TTC549 (cell line): ENCODE data around the gene TPR.
"Not testable (repeated sequence)": the region's sequence is repeated elsewhere in the genome, so short reads cannot be mapped to it uniquely, and the experiment has no call there.

Source experiments
- FAIRE-seq: peaks from 2 replicates; lab custom pipeline; 2012; peaks lifted over from hg19 to GRCh38; lab: Jason Lieb, UNC

The TPR gene

GRCh38 chr1:186375152-186375928 is at the start of gene TPR, which contains the start of gene ODR4:
TSS of gene TPR (minus strand) at chr1:186375253. CDS start at chr1:186375028, 225 bp downstream.
TSS of gene ODR4 (plus strand) at chr1:186375838. CDS start at chr1:186379786, 3,948 bp downstream.
- peak; percentile 98 for FAIRE-seq

- no peak for FAIRE-seq
Observed at GRCh38 chr1:186424539-186424938, 49.5 kb upstream of the TPR start.

GRCh38 chr1:186421446-186421845 is 46.4 kb upstream of the TPR start:
- FAIRE-seq: no peak

- FAIRE-seq: peak; percentile 94
Observed at GRCh38 chr1:186420923-186421322, 45.9 kb upstream of the TPR start.

- peak; percentile 40 for FAIRE-seq
Observed at GRCh38 chr1:186420311-186420710, 45.3 kb upstream of the TPR start.

GRCh38 chr1:186418503-186418902 is 43.5 kb upstream of the TPR start:
- FAIRE-seq: no peak

GRCh38 chr1:186413319-186413718 is 38.3 kb upstream of the TPR start:
- peak; percentile 7 for FAIRE-seq

GRCh38 chr1:186409091-186409490 is 34.0 kb upstream of the TPR start:
- FAIRE-seq: no peak

GRCh38 chr1:186404454-186405051 is 29.5 kb upstream of the TPR start:
- peak; percentile 98 for FAIRE-seq

- FAIRE-seq: no peak
Observed at GRCh38 chr1:186403632-186404031, 28.6 kb upstream of the TPR start.

- not testable (repeated sequence) for FAIRE-seq
Observed at GRCh38 chr1:186401446-186401845, 26.4 kb upstream of the TPR start.

GRCh38 chr1:186392711-186393110 is 17.7 kb upstream of the TPR start:
- FAIRE-seq: not testable (repeated sequence)

GRCh38 chr1:186391841-186392240 is 16.8 kb upstream of the TPR start:
- FAIRE-seq: no peak

GRCh38 chr1:186390925-186391324 is 15.9 kb upstream of the TPR start:
- peak; percentile 92 for FAIRE-seq

- FAIRE-seq: no peak
Observed at GRCh38 chr1:186386725-186387383, 11.8 kb upstream of the TPR start.

- no peak for FAIRE-seq
Observed at GRCh38 chr1:186375929-186376319, 871 bp upstream of the TPR start.

GRCh38 chr1:186374303-186375151 is 526 bp downstream of the TPR start:
- FAIRE-seq: no peak

- not testable (repeated sequence) for FAIRE-seq
Observed at GRCh38 chr1:186347837-186348691, 27.0 kb downstream of the TPR start.

GRCh38 chr1:186340772-186341171 is 34.3 kb downstream of the TPR start:
- FAIRE-seq: peak; percentile 78

GRCh38 chr1:186337554-186337953 is 37.5 kb downstream of the TPR start:
- FAIRE-seq: peak; percentile 94

- peak; percentile 70 for FAIRE-seq
Observed at GRCh38 chr1:186330758-186331157, 44.3 kb downstream of the TPR start.
